ENCODE measurements around the gene ERLEC1. TPM values are rescaled to one million over a fixed set of nuclear protein-coding genes. Genes with fewer than 3 reads are reported as not detected.

The ERLEC1 gene
- total and polyA plus RNA-seq, 2 of the 4 experiments (the other 2 are of a cell fraction), result 40.3 to 53.4 TPM

DNA sequence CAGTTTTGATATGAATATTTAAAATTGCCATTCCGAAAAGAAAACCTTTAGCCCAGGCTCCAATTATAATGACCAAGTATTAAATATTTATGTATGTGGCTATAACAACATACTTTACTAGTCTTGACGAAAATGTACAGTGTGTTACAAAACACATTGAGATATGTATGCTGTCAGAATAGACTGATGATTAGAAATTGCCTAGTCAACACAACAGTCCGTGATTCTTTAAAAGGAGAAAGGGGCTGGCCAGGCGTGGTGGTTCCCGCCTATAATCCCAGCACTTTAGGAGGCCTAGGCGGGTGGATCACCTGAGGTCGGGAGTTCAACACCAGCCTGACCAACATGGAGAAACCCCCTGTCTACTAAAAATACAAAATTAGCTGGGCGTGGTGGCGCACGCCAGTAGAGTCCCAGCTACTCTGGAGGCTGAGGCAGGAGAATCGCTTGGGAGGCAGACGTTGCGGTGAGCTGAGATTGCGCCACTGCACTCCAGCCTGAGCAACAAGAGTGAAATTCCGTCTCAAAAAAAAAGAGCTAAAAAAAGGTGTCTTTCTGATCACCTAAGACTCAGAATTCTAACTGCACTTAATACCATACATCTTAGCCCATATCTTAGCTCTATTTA is 17.4 kb upstream of the ERLEC1 start:
- no peak overlapping the region for H2BK120ac ChIP-seq (ENCODE audit: low read depth, low read length)
- no peak overlapping the region for H4K8ac ChIP-seq (ENCODE audit: low read depth in 2 of 2, low read length in 2 of 2)
- dilution Hi-C loops (cut with HindIII; ENCODE audit: low sequenced_read_pairs, unreplicated experiment) (no loop called here), in situ Hi-C loops (cut with MboI; ENCODE audit: low sequenced_read_pairs) (no loop called here), intact Hi-C loops (cut with micrococcal nuclease) (no loop called here)
- H3K79me1 ChIP-seq (ENCODE audit: low read depth in 1 of 2, low read length in 2 of 2), result peaks cover 11 to 52% of the 10 kb centered on the region in 2 experiments
- no peak overlapping the region for H3K18ac ChIP-seq (ENCODE audit: low read depth, low read length)
- H2AK9ac ChIP-seq (replicated peaks; ENCODE audit: low read depth, low read length, poor library complexity), result no peak overlapping the region
- BruUV-seq (replicated peaks), result no TSS peak
- H2AFZ ChIP-seq (replicated peaks; ENCODE audit: low read length, poor library complexity), result no peak overlapping the region
- no peaks in the 10 kb centered on the region for H4K20me1 ChIP-seq (ENCODE audit: insufficient read depth, low read length)
- WGBS, 2 experiments (ENCODE audit: extremely low coverage in 2 of 2, insufficient read length in 1 of 2), result 88% methylated on average over 8 of the region's 15 CpGs; no CpG with 5 or more reads in 1 of the 2 experiments
- H2BK15ac ChIP-seq (ENCODE audit: low read depth, low read length), result no peak overlapping the region
- POLR2A ChIA-PET (ENCODE audit: unreplicated experiment), result no interaction called here
- no peak overlapping the region for H2BK20ac ChIP-seq (ENCODE audit: low read depth, low read length)
- no peak overlapping the region for H4K5ac ChIP-seq (ENCODE audit: low read depth, low read length)
- H3K56ac ChIP-seq (ENCODE audit: extremely low read depth, insufficient read depth, low read length), result no peak overlapping the region
- DNase-seq (no peak), ATAC-seq (ENCODE audit: low read depth) (no peak)
- H3K4me1 ChIP-seq (ENCODE audit: control insufficient read depth, insufficient read depth, low read length), result no peaks in the 10 kb centered on the region
- no peaks in the 10 kb centered on the region for H3K27me3 ChIP-seq (ENCODE audit: control insufficient read depth, insufficient read depth, low read length)
- no peak overlapping the region for H2AK5ac ChIP-seq (ENCODE audit: low read depth, low read length)
- H3K9ac ChIP-seq (ENCODE audit: low read depth, low read length), result no peak overlapping the region
- H3K9me1 ChIP-seq (ENCODE audit: insufficient read depth, low read length), result no peaks in the 10 kb centered on the region; the same call in 1 of the 2 replicates
- no peak overlapping the region for H3K27ac ChIP-seq (ENCODE audit: insufficient read depth, low read length)
- H3K4me3 ChIP-seq (ENCODE audit: insufficient read depth, low read depth, low read length), result no peak overlapping the region
- H4K91ac ChIP-seq (ENCODE audit: insufficient read depth, low read depth, low read length), result no peak overlapping the region
- no peak overlapping the region for H2BK5ac ChIP-seq (ENCODE audit: low read depth, low read length, poor library complexity, severe bottlenecking)
- H3K4me2 ChIP-seq (ENCODE audit: low read depth, low read length), result no peak overlapping the region
- no peak overlapping the region for H3K14ac ChIP-seq (replicated peaks; ENCODE audit: low read depth, low read length)
- H3K4ac ChIP-seq (ENCODE audit: low read depth, low read length), result no peak overlapping the region
- no peak overlapping the region for H3K23ac ChIP-seq (ENCODE audit: low read depth, low read length)
- no peaks in the 10 kb centered on the region; the same call in 1 of the 2 replicates for H3K36me3 ChIP-seq (ENCODE audit: control insufficient read depth, insufficient read depth, low read length)
- CTCF ChIA-PET, result no interaction called here
- no peaks in the 10 kb centered on the region for H3K9me3 ChIP-seq (ENCODE audit: control insufficient read depth, insufficient read depth, low read length)
- TF ChIP-seq POLR2A (IDR thresholded peaks at IDR 0.05; ENCODE audit: low read depth, low read length) (no peak), MXI1 (IDR thresholded peaks at IDR 0.05; ENCODE audit: borderline replicate concordance, low read depth, low read length) (no peak), CEBPB (IDR thresholded peaks at IDR 0.05; ENCODE audit: low read depth, low read length) (no peak), RFX5 (IDR thresholded peaks at IDR 0.05; ENCODE audit: low read depth, low read length) (no peak), MAZ (IDR thresholded peaks at IDR 0.05; ENCODE audit: borderline replicate concordance, low read depth, low read length) (no peak), SMC3 (IDR thresholded peaks at IDR 0.05; ENCODE audit: low read depth, low read length) (no peak), NFE2L2 (IDR thresholded peaks at IDR 0.05; ENCODE audit: low read depth, low read length) (no peak), MAFK (IDR thresholded peaks at IDR 0.05; ENCODE audit: low read depth, low read length) (no peak), BHLHE40 (IDR thresholded peaks at IDR 0.05; ENCODE audit: low read depth, low read length) (no peak), CHD1 (IDR thresholded peaks at IDR 0.05; ENCODE audit: low read depth, low read length) (no peak), RCOR1 (IDR thresholded peaks at IDR 0.05; ENCODE audit: insufficient replicate concordance, low read length) (no peak), FOS (IDR thresholded peaks at IDR 0.05; ENCODE audit: low read depth, low read length) (no peak), RAD21 (IDR thresholded peaks at IDR 0.05; ENCODE audit: low read length) (no peak)
- TF ChIP-seq, protein P1, sequence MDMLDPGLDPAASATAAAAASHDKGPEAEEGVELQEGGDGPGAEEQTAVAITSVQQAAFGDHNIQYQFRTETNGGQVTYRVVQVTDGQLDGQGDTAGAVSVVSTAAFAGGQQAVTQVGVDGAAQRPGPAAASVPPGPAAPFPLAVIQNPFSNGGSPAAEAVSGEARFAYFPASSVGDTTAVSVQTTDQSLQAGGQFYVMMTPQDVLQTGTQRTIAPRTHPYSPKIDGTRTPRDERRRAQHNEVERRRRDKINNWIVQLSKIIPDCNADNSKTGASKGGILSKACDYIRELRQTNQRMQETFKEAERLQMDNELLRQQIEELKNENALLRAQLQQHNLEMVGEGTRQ (IDR thresholded peaks at IDR 0.05; ENCODE audit: low read depth, low read length), result no peak
- TF ChIP-seq, protein P2, sequence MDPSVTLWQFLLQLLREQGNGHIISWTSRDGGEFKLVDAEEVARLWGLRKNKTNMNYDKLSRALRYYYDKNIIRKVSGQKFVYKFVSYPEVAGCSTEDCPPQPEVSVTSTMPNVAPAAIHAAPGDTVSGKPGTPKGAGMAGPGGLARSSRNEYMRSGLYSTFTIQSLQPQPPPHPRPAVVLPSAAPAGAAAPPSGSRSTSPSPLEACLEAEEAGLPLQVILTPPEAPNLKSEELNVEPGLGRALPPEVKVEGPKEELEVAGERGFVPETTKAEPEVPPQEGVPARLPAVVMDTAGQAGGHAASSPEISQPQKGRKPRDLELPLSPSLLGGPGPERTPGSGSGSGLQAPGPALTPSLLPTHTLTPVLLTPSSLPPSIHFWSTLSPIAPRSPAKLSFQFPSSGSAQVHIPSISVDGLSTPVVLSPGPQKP (IDR thresholded peaks at IDR 0.05; ENCODE audit: borderline replicate concordance, low read depth, low read length), result no peak
- TF ChIP-seq, protein P3, sequence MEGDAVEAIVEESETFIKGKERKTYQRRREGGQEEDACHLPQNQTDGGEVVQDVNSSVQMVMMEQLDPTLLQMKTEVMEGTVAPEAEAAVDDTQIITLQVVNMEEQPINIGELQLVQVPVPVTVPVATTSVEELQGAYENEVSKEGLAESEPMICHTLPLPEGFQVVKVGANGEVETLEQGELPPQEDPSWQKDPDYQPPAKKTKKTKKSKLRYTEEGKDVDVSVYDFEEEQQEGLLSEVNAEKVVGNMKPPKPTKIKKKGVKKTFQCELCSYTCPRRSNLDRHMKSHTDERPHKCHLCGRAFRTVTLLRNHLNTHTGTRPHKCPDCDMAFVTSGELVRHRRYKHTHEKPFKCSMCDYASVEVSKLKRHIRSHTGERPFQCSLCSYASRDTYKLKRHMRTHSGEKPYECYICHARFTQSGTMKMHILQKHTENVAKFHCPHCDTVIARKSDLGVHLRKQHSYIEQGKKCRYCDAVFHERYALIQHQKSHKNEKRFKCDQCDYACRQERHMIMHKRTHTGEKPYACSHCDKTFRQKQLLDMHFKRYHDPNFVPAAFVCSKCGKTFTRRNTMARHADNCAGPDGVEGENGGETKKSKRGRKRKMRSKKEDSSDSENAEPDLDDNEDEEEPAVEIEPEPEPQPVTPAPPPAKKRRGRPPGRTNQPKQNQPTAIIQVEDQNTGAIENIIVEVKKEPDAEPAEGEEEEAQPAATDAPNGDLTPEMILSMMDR (conservative IDR thresholded peaks at IDR 0.05; ENCODE audit: low read depth, low read length), result no peak
